GM03348 (cell line): ENCODE data around the gene NOTCH4.
A peak's percentile ranks its signal among the peaks of the same experiment; 100 is the strongest.
"Not testable (repeated sequence)": the region's sequence is repeated elsewhere in the genome, so short reads cannot be mapped to it uniquely, and the experiment has no call there.

Experiments
- DNase-seq: peaks from one replicate; pipeline ENCODE4 v3.0.0; 2012; ENCODE audit warnings: low spot score

Gene NOTCH4

GRCh38 chr6:32193096-32193495, 30.8 kb downstream of the NOTCH4 start:
- DNase-seq, result not testable (repeated sequence)

DNA sequence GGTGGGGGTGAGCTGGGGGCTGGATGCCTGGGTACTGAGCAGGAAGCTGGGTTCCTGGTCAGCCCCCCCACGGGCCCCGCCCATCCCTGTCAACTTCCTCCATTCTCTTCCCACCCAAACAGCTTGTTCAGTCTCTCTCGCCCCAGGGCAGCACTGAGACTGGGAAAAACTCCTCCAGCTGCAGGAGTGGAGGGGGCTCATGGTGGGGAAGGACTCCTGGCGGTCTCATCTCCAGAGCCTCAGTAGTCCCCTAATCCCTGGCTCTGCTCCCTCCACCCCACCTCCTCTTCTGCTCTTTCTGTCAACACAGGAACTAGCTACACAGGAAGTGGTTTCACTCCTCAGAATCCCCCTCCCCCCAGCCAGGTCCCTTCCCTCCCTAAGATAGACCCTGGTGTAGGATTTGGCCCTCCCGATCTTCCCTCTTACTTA, 31.2 kb downstream of the NOTCH4 start, which contains the start of gene GPSM3:
TSS of gene GPSM3 (minus strand) at position 36 of the 432 bp plus-strand sequence. CDS start 130 bp downstream, outside the sequence.
- DNase-seq, result peak; percentile 47

GRCh38 chr6:32191696-32192607, 31.9 kb downstream of the NOTCH4 start:
- no peak for DNase-seq

DNA sequence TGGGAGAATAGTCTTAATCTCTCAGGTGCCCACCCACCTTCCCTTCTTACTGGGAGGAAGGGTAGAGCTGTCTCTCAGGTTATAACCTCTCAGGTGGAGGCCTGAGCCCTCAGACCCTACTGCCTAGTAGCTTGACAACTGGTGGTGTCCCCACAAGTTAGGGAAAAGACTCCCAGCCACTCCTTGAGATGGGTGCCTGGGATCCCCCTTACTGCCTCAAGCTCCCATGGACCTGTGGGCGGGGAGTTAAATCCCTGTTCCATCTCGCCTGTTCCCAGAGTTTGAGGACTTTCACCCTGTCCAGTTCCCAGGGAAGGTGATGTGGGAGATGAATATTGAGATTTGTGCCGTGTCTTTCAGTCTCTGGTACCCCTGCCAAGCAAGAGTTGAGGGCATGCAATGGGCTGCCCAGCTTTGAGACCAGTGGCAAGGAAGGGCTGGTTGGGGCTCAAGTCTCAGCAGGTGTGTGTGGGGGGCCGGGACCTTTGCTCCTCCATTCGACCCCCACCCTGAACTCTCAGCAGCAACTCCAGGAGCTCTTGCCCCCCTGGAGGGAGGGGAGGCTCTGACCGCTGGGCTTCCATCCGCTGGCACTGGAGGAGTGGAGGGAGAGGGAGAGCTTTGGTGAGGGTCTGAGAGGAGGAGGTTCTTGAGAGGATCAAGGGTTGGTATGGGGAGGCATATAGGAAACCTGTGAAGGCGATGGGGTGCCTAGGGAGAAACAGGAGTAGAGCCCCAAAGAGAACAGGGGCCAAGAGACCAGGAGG, 32.8 kb downstream of the NOTCH4 start:
- no peak for DNase-seq

DNA sequence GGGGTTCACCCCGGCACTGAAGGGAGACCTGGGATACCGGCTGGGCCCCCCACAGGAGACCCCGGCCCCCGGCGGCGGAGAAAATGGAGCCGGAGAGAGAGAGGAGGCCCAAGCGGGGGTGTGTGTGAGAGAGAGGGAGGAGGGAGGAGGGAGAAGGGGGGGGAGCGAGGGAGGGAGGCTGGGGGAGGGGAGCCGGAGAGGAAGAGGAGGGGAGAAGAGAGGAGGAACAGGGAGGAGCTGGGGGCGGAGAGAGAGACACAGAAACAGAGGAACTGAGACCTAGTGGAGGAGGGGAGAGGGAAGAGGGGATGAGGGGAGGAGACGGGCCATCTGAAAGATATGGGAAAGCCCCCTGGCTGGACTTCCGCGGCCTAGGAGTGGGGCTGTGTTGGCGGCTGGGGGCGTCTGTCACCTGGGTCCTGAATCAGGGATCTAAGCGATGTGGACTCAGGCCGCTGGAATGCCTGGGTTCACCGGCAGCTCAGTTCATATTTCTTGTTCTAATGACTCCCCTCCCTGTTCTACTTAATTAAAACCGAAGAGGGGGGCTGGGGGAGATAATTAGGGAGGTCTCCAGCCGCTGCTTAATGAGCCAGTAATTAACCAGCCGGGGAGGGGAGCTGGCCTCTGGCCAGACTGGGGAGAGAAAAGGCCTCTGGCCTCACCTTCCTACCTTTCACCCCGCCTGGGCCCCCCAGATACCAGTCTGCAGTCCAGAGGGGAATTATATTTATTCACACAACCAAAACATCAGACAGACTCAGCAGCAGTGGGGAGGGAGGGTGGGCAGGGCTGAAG, 33.6 kb downstream of the NOTCH4 start, which contains the start of gene PBX2:
TSS of gene PBX2 (minus strand) at position 149 of the 798 bp plus-strand sequence. CDS start 287 bp downstream, outside the sequence.
- peak; percentile 86 for DNase-seq

DNA sequence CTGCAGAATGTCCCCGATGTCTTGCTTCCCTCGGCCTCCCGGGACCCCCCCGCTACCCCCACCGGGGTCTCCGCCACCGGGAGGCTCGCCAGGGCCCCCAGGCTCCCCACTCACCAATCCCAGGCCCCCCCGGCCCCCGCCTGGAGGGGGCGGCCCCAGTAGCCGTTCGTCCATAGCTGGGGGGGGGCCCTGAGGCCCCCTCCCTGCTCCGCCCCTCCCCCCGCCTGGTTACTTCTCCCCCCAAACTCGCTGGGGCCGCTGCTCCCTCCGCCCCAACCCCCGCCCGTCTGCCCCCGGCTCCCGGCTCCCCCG, 34.2 kb downstream of the NOTCH4 start:
- peak; percentile 24 for DNase-seq

GRCh38 chr6:32189069-32189741, 34.7 kb downstream of the NOTCH4 start:
- no peak for DNase-seq

DNA sequence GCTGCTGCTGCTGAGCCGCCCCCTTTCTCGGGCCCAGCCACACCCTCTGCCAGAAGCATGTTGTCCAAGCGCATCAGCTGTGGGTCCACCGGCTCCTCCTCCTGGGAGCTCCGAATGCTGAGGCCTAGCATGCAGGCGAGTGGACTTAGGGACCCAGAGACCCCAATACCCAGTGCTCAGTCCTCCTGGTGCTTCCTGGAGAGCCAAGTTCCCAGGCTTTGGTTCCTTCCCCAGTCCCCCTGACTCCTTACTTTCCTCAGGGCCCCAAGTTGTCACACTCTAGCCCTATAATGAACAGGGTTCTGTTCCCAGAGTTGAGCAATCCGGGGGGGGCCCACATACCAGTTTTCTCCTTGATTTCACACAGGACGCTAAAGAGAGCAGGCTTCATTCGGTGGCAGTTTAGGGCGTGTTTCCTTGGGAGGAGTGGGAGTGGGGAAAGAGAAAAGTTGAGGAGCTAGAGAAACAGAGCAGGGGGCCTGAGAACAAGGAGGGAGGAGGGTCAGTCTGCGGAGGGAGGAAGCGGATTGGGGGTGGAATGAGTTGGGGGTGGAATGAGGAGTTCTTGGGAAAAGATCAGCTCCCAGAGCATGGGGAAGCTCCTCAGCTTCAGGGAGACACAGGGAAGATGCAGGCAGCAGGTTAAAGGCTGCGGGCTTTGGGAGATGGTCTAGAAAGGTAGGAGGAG, 35.3 kb downstream of the NOTCH4 start:
- DNase-seq, result no peak

GRCh38 chr6:32187725-32188380, 36.0 kb downstream of the NOTCH4 start:
- not testable (repeated sequence) for DNase-seq

DNA sequence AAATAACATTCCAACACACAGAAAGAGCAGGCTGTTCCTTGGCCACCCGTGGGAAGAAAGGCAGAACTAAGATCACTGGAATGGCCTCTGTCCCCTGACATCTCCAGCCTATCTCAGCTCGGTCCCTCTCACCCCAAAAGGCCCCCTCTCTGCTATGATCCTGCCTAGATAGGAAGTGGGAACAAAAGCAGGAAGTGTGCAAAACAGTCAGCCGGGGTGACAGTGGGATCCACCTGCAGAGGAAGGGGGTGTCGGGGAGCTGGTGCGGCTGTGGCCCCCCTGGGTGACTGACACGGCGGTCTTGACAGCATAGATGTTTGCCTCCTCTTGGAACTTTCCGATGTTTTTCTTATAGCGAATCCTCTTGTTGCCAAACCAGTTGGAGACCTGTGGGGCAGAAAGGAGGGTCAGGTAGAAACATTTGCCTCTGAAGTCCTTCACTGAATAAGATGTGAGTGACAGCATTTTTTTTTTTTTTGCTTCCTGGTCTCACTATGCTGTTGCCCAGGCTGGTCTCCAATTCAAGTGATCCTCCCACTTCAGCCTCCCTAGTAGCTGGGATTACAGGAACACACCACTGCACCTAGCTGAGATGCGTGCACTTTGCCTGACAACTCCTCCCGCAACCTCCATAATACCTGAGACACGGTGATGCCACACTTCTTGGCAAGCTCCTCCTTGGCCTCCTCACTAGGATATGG, 36.7 kb downstream of the NOTCH4 start:
- no peak for DNase-seq

- DNase-seq, result not testable (repeated sequence)
These were observed 37.6 kb downstream of the NOTCH4 start for GRCh38 chr6:32186151-32186840.

- DNase-seq, result peak; percentile 82
These were observed 38.2 kb downstream of the NOTCH4 start for GRCh38 chr6:32185681-32186131.

- DNase-seq, result no peak
These were observed 39.7 kb downstream of the NOTCH4 start, which contains the start of gene AGER for GRCh38 chr6:32184084-32184640. Gene AGER (minus strand): TSS chr6:32184253. CDS start chr6:32184222, 31 bp downstream.

GRCh38 chr6:32183483-32184083, 40.3 kb downstream of the NOTCH4 start:
- DNase-seq, result no peak

DNA sequence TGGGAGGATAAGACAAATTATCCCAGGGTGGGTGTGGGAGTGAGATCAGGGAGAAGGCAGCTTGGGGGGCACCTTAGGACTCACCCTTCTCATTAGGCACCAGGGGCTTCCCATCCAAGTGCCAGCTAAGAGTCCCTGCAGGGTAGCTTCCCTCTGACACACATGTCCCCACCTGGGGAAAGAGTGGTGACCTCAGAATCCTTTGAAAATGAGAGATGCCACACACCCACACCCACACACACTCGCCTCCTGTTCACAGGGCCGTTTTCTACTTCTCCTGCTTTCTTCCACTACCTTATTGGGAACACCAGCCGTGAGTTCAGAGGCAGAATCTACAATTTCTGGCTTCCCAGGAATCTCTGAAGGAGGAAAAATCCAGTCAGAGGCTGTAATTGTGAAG, 40.8 kb downstream of the NOTCH4 start:
- DNase-seq, result no peak

DNA sequence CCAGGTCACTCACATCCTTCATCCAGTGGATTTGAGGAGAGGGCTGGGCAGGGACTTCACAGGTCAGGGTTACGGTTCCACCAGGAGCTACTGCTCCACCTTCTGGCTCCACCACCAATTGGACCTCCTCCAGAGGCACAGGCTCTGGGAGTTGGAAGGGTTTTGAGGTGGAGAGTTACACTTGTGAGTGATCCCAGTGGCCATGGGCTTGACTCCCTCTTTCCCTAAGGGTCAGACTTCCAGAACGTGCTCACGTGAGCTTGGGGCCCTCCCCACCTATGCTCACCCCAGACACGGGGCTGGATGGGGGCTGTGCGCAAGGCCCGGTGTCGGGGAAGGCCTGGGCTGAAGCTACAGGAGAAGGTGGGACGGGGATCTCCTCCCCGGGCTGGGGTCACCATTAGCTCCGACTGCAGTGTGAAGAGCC, 41.3 kb downstream of the NOTCH4 start:
- DNase-seq, result no peak

DNA sequence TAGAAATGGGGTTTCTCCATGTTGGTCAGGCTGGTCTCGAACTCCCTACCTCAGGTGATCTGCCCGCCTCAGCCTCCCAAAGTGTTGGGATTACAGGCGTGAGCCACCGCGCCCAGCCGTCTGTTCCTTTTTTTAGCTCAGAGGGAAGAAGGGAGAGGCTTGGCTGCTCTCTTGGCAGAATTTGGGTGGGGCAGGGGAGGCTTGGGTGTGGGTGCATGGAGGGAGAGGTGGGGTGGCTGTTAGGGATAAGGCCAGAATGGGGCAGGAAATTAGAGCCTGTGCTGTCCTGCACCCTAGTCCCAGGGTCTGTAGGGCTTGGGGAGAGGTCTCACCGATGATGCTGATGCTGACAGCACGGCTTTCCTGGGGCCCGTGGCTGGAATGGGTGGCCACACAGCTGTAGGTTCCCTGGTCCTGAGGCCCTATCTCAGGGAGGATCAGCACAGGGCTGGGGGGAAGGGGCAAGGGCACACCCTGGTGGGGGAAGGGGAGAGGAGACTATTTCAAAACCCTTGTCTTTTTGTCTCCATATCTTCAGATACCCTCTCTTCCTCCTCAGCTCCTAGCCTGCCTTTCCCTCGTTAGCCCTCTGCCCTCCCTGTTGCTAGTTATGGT, 41.8 kb downstream of the NOTCH4 start:
- no peak for DNase-seq
